ENCODE results near the gene SLC6A19.

Gene SLC6A19

DNA sequence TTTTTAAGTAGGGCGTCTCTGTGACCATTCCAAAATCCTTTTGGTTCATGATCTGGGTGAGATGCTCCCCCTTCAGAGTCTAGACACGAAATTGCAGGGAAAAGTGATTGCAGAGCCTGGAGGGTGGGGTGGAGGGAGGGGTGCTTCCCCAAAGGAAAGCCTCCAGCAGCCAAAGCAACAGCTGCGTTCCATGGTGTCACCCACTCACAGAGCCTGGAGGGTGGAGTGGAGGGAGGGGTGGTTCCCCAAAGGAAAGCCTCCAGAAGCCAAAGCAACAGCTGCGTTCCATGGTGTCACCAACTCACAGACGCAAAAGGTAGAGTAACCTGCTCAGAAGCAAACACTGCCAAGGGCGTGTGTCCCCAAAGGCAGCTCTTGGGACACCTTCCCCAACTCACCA lies 46.4 kb downstream of the SLC6A19 start:
- Mint-ChIP-seq H3K9me3 (no peaks in the 10 kb centered on the region), H3K36me3 (no peaks in the 10 kb centered on the region), H3K27ac (no peak overlapping the region), H3K4me3 (no peak overlapping the region), H3K27me3 (peaks cover 69% of the 10 kb centered on the region), H3K4me1 (peaks cover 3% of the 10 kb centered on the region)
- DNase-seq = no peak
- CTCF ChIA-PET = no interaction called here

DNA sequence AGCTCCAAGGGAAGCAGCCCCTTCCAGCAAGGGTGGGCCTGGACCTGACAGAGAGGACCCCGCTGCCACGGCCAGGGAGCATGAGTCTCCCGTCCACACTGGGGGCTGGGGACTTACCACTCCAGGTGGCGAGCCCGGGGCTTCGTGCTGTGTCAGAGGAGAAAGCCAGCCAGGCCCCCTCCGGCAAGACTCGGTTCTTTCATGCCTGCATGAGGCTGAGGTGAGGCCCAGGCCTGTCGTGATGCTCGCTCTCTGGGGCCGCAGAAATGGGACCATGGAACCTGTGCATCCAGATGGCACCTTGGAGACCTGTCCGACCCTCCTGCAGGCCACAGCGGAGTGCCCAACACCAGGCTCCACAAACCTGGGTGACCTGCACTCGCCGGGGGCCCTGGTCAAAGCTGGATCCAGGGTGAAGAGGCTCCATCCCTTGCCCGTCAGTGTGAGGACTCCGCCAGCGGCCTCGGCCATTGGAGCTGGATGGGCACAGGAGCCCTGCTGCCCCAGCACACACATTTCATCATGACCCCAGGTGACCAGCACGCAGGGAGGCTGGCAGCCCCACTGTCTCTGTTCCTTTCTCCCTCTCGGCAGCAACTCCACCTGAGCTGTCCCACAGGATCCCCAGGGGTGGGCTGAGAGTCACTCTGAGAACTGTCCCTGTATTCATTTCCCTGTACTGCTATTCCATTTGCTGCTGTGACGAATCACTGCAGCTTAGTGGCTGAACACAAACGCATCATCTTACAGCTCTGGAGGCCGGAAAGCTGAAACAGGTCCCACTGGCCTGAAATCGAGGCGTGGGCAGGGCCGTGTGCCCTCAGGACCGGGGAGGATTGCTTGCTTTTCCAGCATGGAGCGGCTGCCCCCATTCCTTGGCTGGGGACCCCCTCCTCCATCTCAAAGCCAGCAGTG lies 48.2 kb downstream of the SLC6A19 start:
- Mint-ChIP-seq H3K27me3 (peaks cover 63% of the 10 kb centered on the region), H3K9me3 (no peaks in the 10 kb centered on the region), H3K4me1 (peaks cover 8% of the 10 kb centered on the region), H3K4me3 (no peak overlapping the region), H3K36me3 (no peaks in the 10 kb centered on the region), H3K27ac (no peak overlapping the region)
- no peak for DNase-seq
- CTCF ChIA-PET = no interaction called here

DNA sequence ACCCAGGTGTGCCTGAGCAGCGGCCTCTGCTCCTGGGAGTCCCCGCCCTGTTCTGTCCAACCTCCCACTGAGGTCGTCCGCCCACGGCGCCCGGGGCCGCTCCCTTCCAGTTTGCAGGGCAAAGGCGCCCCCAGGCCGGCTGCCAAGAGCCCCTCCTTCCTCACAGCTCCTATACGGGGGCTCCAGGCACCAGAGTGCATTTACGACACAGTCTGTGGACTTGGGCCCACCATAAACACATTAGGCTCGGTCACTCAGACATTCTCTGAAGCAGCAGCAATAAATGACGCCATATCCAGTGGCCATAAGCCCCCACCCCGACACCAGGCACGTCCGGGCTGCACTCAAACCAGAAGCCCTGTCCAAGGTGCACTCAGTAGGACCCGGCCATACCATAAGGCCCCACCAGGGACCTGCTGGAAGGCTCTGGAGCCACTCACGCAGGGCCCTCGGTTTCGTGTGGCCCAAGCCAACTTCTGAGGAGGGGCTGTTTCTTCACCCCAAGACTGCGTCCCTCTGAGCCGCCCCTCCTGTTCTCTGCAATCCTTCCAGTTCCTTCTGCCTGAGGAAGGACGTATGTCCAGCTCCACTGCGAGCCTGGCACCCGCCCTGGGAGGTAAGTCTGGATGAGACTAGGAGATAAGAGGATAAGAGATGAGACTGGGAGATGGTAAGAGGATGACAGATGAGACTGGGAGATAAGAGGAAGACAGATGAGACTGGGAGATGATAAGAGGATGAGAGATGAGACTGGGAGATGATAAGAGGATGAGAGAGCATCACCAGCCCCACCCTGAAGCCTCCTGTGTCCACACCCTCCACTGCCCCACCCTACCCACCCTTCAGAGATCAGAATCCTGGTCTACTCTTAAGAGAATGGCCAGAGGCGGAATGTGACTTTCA lies 50.5 kb downstream of the SLC6A19 start:
- Mint-ChIP-seq H3K9me3 (no peaks in the 10 kb centered on the region), H3K4me1 (peaks cover 27% of the 10 kb centered on the region), H3K27ac (peak overlapping the region; percentile 1), H3K36me3 (no peaks in the 10 kb centered on the region), H3K27me3 (peaks cover 40% of the 10 kb centered on the region), H3K4me3 (no peak overlapping the region)
- DNase-seq = no peak
- CTCF ChIA-PET = no interaction called here

DNA sequence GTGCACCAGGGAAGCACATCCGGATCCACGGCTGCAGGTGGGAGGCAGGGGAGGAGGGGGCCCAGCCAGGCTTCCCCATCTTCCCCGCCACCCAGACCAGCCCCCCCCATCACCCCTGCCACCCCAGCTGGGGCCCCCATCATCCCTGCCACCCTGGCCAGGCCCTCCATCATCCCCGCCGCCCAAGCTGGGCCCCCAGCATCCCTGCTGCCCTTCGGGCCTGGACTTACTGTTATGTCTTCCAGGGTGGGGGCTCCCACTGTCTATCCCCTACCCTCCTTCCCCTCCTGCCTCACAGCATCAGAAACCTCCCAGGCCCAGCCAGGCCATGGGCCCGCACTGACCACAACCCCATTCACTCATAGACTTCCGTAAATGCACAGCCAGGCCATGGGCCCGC lies 51.3 kb downstream of the SLC6A19 start:
- H3K9me3 Mint-ChIP-seq = no peaks in the 10 kb centered on the region
- H3K4me1 Mint-ChIP-seq = peaks cover 27% of the 10 kb centered on the region
- CTCF ChIA-PET = no interaction called here
- H3K27ac Mint-ChIP-seq = no peak overlapping the region
- DNase-seq = no peak
- no peak overlapping the region for H3K4me3 Mint-ChIP-seq
- H3K36me3 Mint-ChIP-seq = no peaks in the 10 kb centered on the region
- peaks cover 33% of the 10 kb centered on the region for H3K27me3 Mint-ChIP-seq

DNA sequence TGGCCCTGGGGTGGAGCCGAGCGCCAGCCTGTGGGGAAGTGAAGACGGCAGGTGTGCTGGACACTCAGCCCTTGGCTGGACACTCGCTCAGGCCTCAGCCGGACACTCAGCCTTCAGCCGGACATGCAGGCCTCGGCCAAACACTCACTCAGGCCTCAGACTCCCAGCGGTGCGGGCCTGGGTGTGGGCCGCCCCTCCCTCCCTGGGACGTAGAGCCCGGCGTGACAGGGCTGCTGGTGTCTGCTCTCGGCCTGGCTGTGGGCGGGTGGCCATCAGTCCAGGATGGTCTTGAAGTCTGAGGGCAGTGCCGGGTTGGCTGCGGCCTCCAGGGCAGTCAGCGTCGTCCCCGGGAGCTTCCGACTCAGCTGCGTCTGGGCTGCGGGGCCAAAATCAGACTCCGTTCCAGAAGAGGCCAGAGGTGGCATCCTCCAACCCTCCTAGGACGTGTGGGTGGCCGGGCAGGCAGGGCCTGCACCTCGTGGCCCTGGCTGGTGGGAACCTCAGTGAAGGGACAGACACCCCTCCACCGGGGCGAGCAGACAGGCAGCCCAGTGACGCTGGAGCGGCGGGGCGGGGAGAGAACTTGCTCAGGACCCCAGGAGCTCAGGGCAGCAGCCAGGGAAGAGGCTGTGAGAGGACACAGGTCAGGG lies 52.2 kb downstream of the SLC6A19 start:
- CTCF ChIA-PET = interaction anchor here (1.6 kb wide), 1 partner anchor 62 kb away, joined by 6 read pairs; no protein-coding TSS in a partner anchor
- Mint-ChIP-seq H3K4me3 (no peak overlapping the region), H3K27ac (no peak overlapping the region), H3K27me3 (peaks cover 24% of the 10 kb centered on the region), H3K36me3 (no peaks in the 10 kb centered on the region), H3K9me3 (no peaks in the 10 kb centered on the region), H3K4me1 (peaks cover 27% of the 10 kb centered on the region)
- DNase-seq = no peak

DNA sequence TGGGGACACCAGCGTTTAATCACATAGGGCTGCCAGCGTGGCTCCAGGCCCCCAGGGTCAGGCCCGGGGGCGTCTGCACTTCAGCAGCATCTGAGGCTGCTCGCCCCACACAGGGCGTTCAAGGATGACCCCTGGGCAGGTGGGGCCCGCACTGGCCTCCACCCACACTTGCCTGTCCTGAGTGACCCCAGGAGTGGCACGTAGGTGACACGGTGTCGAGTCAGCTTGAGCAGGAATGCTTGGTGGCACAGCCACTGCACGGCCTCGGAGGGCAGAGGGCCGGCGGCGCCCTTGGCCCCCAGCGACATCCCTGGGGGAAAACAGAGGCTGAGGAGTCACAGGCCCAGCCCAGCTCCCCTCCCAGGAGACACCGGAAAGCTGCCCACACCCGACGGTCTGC lies 52.8 kb downstream of the SLC6A19 start:
- H3K4me1 Mint-ChIP-seq = peaks cover 27% of the 10 kb centered on the region
- DNase-seq = no peak
- H3K4me3 Mint-ChIP-seq = no peak overlapping the region
- H3K27ac Mint-ChIP-seq = peak overlapping the region; percentile 33
- CTCF ChIA-PET = interaction anchor here (1.6 kb wide), 1 partner anchor 62 kb away, joined by 6 read pairs; no protein-coding TSS in a partner anchor
- H3K36me3 Mint-ChIP-seq = no peaks in the 10 kb centered on the region
- H3K9me3 Mint-ChIP-seq = no peaks in the 10 kb centered on the region
- H3K27me3 Mint-ChIP-seq = peaks cover 19% of the 10 kb centered on the region

DNA sequence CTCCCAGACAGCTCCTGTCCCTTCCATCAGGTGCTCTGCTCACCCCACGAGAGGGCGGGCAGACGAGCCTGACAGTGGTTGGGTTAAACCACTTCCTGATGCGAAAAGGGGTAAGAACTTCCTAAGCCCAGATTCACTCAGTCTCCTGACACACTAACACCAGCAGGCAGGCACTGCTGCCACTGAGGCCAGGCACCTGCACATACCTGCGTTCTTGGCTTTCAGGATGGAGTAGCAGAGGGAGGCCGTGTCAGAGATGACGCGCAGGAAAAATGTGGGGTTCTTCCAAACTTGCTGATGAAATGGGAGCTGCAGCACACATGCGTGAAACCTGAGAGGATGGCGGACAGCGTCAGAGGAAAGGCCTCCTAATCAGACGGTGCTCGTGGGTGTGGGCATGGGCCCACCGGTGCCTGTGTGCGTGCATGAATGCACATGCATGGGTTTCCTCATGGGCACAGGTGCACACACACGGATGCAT lies 53.7 kb downstream of the SLC6A19 start:
- CTCF ChIA-PET = interaction anchor here (1.6 kb wide), 1 partner anchor 61 kb away, joined by 6 read pairs; no protein-coding TSS in a partner anchor
- Mint-ChIP-seq H3K27ac (peak overlapping the region; percentile 16), H3K9me3 (no peaks in the 10 kb centered on the region), H3K27me3 (peaks cover 14% of the 10 kb centered on the region), H3K4me3 (peak overlapping the region; percentile 55), H3K4me1 (peaks cover 27% of the 10 kb centered on the region), H3K36me3 (no peaks in the 10 kb centered on the region)
- DNase-seq = peak; percentile 76

DNA sequence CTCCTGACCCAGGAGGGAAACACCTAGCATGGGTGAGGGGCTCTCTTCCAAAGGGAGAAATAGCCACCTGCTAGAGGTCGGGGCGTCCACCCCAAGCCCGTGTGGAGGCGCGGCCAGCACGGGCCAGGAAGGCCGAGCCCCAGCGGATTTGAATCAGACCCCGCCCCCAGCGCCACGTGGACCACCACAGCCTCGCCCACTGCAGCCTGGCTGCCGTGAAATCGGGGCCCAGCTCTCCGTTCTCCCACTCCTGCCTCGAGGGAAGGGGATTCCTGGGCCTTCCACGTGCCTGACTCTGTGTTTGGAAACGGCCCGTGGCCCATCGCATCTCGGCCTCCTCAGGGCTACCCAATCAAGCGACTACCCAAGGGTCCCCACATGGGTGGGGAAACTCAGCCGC lies 55.4 kb downstream of the SLC6A19 start:
- Mint-ChIP-seq H3K9me3 (no peaks in the 10 kb centered on the region), H3K27me3 (peaks cover 8% of the 10 kb centered on the region), H3K27ac (no peak overlapping the region), H3K4me1 (peaks cover 27% of the 10 kb centered on the region), H3K4me3 (no peak overlapping the region), H3K36me3 (no peaks in the 10 kb centered on the region)
- CTCF ChIA-PET = no interaction called here
- no peak for DNase-seq

DNA sequence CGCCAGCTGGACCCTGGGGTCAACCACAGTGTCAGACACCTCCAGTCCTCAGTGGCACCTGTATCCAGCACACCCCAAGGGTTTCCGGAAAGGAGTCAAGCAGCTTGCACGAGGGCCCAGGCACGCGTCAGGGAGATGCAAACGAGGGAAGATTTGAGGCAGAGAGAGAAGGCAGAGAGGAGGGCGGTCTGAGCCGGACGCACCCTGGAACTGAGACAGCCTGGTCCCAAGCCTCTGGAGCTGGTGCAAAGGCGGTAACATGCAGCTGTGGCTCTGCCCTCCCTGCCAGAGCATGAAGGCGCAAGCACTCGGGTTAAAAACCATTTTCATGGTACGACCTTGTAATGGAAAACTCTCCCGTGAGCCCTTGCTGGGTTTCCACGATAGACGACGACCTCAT lies 56.0 kb downstream of the SLC6A19 start:
- CTCF ChIA-PET = no interaction called here
- Mint-ChIP-seq H3K4me3 (no peak overlapping the region), H3K27me3 (peaks cover 4% of the 10 kb centered on the region), H3K9me3 (no peaks in the 10 kb centered on the region), H3K4me1 (peaks cover 25% of the 10 kb centered on the region), H3K36me3 (no peaks in the 10 kb centered on the region), H3K27ac (no peak overlapping the region)
- no peak for DNase-seq

DNA sequence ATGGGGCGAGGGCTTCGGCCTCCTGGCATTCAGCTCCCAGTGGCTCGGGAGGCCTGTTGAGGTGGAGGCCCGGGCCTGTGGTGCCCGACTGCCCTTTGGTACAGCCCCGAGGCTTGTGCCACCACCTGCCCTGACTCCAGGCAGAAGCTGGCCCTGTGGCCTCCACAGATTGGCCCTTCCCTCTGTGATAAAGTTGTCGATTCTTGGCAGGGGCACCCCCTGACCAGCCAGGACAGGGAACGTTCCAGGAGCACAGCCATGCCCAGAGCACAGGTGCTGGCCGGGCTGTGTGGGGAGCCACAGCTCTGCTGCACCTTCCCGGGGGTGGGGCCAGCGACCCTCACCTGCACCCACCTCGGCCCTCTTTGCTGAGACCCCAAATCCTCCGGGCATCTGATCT lies 56.4 kb downstream of the SLC6A19 start:
- H3K4me1 Mint-ChIP-seq = peaks cover 24% of the 10 kb centered on the region
- no peaks in the 10 kb centered on the region for H3K36me3 Mint-ChIP-seq
- peaks cover 4% of the 10 kb centered on the region for H3K27me3 Mint-ChIP-seq
- CTCF ChIA-PET = no interaction called here
- H3K9me3 Mint-ChIP-seq = no peaks in the 10 kb centered on the region
- no peak for DNase-seq
- H3K4me3 Mint-ChIP-seq = no peak overlapping the region
- no peak overlapping the region for H3K27ac Mint-ChIP-seq

DNA sequence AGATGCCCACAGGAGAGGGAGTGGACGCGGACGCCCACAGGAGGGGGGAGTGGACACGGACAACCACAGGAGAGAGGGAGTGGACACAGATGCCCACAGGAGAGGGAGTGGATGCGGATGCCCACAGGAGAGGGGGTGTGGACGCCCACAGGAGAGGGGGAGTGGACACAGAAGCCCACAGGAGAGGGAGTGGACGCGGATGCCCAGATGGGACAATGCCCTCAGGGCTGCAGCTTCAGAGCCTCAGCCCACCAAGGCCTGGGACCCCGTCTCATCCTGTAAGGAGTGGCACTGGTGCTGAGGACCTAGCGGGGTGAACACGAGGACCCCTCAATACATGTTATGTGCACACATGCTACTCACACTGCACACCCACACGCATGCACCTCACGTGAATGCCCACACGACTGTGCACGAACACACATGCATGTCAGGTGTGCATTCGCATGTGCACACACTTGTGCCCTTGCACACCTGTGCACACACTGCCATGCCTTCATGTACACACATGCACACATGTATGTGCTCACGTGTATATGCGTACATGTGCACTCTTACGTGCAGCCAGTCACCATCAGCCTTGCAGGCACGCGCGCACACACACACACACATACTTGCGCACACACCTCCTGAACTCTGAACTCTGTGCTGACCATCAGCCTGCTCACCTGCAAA lies 58.5 kb downstream of the SLC6A19 start:
- H3K4me1 Mint-ChIP-seq = peaks cover 16% of the 10 kb centered on the region
- CTCF ChIA-PET = no interaction called here

DNA sequence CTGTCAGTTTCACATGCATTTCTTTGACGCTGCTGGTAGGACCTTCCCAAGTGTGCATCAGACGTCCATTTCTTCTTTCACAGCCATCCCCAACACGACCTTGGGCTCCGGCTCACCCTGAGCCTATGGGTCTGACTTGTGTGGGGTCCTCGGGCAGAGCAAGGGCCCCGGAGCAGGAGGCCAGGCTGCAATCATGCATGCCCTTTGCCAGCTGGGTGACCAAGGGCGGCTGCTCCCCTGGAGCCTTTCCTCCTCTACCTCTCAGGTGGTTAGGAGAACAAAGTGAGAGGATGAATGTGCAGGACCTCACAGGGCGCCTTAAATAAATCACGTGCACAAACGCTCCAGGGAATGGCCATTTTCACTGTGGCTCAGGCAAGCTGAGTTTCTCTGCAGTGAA lies 60.2 kb downstream of the SLC6A19 start:
- H3K9me3 Mint-ChIP-seq = no peaks in the 10 kb centered on the region
- no peak overlapping the region for H3K4me3 Mint-ChIP-seq
- no peak overlapping the region for H3K27ac Mint-ChIP-seq
- CTCF ChIA-PET = interaction anchor here (0.5 kb wide), 1 partner anchor 65 kb away, joined by 3 read pairs; no protein-coding TSS in a partner anchor
- DNase-seq = no peak
- H3K27me3 Mint-ChIP-seq = peaks cover 10% of the 10 kb centered on the region
- H3K4me1 Mint-ChIP-seq = no peaks in the 10 kb centered on the region
- H3K36me3 Mint-ChIP-seq = no peaks in the 10 kb centered on the region

More for the DNA sequence above, 58.5 kb downstream of the SLC6A19 start:
- Mint-ChIP-seq H3K27me3 (peaks cover 4% of the 10 kb centered on the region), H3K36me3 (no peaks in the 10 kb centered on the region), H3K4me3 (no peak overlapping the region), H3K9me3 (no peaks in the 10 kb centered on the region), H3K27ac (no peak overlapping the region)
- DNase-seq = no peak

DNA sequence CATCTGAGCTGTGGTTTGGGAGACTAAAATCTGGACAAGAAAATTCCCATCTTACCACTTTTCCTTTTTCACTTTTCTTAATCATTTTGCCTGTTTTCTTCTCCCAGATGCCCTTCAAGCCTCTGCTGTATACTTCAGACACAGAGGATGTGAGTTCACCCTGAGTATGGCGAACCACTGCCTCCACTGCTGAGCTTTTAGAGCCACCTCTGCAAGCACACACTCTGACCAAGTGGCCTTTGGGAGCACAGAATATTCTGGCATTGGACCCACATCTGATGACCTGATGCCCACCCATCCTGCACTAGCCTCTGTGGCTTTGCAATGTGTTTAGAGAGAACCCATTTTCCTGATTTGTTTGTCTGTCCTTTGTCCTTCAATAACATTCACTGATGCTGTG lies 61.0 kb downstream of the SLC6A19 start:
- DNase-seq = no peak
- Mint-ChIP-seq H3K9me3 (no peaks in the 10 kb centered on the region), H3K4me3 (no peak overlapping the region), H3K27ac (no peak overlapping the region), H3K27me3 (peaks cover 10% of the 10 kb centered on the region), H3K4me1 (no peaks in the 10 kb centered on the region), H3K36me3 (no peaks in the 10 kb centered on the region)
- CTCF ChIA-PET = no interaction called here
